Rectal smooth muscle tissue (tissue), 1 donor: ENCODE results near the gene CPLX1.
"Not testable (repeated sequence)": the region's sequence is repeated elsewhere in the genome, so short reads cannot be mapped to it uniquely, and the experiment has no call there.

ENCODE experiments used
- H3K27ac ChIP-seq: one replicate; pipeline ENCODE4 v1.7.0; 2013; ENCODE audit warnings: low read depth, low read length, inconsistent platforms
- H3K27me3 ChIP-seq: one replicate; pipeline ENCODE4 v1.7.0; 2013; ENCODE audit warnings: low read length; ENCODE audit not compliant: control insufficient read depth, insufficient read depth
- H3K36me3 ChIP-seq: one replicate; pipeline ENCODE4 v1.7.0; 2013; ENCODE audit warnings: low read length; ENCODE audit not compliant: control insufficient read depth, insufficient read depth
- H3K4me1 ChIP-seq: one replicate; pipeline ENCODE4 v1.7.0; 2013; ENCODE audit warnings: low read length; ENCODE audit not compliant: control insufficient read depth, insufficient read depth
- H3K4me3 ChIP-seq: one replicate; pipeline ENCODE4 v1.7.0; 2013; ENCODE audit warnings: low read length
- H3K9ac ChIP-seq: one replicate; pipeline ENCODE4 v1.7.0; 2013; ENCODE audit warnings: low read length

CPLX1 gene

DNA sequence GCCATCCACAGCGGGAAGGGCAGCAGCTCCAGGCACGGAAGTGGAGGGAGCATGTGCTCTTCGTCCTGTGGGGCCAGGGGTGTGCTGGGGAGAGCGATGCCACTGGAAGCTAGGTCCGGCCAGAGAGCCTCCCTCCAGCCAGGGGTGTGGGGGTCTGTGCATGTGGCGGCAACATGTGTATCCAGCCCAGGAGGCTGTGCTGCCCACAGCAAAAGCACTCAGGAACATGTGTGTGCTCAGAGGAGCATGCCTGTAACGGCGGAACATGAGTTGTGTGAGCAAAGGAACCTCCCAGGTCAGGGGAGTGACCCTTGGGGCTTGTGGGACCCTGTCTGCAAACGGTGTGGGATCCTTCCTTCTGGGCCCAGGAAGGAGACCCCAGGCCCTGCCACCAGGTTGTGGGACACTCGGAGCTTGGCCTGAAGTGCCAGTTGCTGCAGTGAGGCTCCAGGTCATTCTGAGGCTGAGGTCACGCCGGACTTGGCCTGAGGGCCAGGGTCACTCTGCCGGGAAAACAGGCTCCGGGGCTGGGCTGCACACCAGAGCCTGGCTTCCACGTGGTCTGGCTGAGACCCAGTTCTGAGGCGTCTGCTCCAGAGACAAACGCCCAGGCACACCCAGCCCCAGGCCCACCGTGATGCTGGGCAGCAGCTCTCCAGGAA is 37.2 kb downstream of the CPLX1 start:
- Histone ChIP-seq H3K27ac (no peak overlapping the region), H3K27me3 (peaks cover 24% of the 10 kb centered on the region), H3K4me1 (no peaks in the 10 kb centered on the region), H3K4me3 (no peak overlapping the region), H3K36me3 (no peaks in the 10 kb centered on the region), H3K9ac (no peak overlapping the region)

DNA sequence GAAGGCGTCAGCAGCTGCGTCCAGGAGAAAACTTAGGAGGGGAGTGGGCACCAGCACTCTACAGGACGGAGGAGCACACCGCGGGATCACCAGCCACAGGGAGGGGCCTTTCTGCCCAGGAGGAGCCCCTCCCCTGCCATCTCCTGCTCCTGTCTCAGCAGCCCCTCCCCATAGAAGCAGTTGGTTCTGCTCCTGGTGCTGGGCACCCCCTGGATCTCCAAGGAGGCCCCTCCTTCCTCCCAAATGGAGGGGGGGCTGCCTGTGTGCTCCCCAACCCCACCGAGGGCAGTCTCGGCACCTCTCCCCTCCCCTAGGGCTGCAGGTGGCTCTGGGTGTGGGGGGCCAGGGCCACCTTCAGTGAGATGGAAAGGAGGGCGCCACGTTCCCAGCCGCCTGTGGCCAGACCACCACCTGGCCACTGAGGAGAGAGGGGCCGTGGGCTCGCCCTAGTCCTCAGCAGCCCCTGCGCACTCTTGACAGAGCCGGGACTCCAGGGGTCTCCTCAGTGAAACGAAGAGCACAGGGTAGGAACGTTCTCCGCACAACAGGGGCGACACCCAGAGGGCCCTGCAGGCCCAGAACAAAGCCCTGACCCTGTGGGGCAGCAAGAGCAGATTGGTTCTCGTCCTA is 37.8 kb downstream of the CPLX1 start:
- Histone ChIP-seq H3K4me3 (no peak overlapping the region), H3K9ac (no peak overlapping the region), H3K27ac (no peak overlapping the region), H3K4me1 (no peaks in the 10 kb centered on the region), H3K36me3 (no peaks in the 10 kb centered on the region), H3K27me3 (peaks cover 19% of the 10 kb centered on the region)

DNA sequence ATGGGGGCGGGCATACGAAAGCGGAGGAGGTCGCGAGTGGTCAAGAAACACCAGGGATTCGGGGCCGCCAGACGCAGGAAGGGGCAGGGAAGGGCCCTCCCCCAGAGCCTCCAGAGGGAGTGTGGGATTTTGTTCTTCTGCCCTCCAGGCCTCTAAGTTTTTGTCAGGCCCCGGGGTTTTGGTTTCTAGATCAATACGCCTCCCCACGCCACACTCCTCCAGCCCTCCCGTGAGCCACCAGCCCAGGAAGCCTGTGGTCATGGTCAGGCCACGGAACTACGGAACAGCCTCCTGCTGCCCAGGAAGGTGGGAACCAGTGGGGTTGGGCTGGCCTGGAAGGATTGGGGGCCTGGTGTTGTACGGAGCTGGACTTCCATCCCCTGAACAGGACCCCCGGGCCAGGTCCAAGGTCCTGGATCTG is 38.4 kb downstream of the CPLX1 start:
- Histone ChIP-seq H3K27ac (no peak overlapping the region), H3K27me3 (peaks cover 17% of the 10 kb centered on the region), H3K4me1 (no peaks in the 10 kb centered on the region), H3K36me3 (no peaks in the 10 kb centered on the region), H3K4me3 (no peak overlapping the region), H3K9ac (no peak overlapping the region)

DNA sequence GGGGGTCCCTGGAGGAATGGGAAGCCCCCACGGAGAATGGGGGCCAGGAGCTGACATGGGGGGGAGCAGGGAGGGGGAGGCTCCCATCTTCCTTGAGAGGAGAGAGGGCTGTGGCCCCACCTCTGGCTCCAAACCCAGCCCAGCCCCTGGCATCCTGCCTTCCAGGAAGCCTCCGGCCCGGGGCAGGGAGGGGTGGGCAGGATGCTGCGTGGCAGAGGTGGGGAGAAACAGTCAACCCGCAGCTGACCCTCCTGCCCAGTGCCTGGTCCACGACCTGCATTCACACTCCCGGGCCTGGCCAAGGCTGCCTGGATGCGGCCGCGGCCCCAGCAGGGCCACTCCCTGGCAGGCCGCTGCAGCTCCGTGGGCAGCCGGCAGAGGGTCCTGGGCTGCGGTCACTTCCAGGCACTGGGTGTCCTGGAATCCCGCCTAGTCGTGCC is 39.0 kb downstream of the CPLX1 start:
- Histone ChIP-seq H3K27ac (no peak overlapping the region), H3K4me3 (no peak overlapping the region), H3K4me1 (no peaks in the 10 kb centered on the region), H3K36me3 (no peaks in the 10 kb centered on the region), H3K27me3 (peaks cover 16% of the 10 kb centered on the region), H3K9ac (no peak overlapping the region)

DNA sequence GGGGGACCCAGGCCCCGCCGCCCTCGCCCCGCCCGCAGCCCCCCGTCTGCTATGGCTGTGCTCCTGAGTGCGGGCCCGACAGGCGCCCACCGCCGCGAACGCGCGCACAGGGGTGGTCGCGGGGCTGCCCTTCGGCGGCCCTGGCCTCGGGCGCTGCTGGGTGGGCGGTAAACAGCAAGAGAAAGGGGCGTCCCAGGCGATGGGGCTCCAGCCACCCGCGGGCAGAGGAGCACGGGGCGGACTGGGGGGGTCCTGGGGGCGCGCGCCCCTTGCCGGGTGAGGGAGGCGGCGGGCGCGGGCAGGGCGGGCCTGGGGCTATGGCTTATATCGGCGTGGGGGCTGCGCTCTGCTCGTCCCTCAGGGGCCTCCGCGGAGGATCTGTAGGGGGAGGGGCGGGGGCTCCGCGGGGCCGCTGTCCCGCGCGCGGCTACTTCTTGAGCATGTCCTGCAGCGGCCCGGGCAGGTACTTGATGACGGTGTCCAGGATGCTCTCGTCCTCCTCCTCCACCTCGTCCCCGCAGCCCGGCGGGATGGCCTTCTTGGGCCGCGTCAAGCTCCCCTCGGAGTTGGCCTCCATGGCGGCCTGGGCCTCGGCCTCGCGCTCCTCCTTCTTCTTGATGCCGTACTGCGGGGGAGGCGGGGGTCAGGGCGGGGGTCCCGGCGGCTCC is 39.7 kb downstream of the CPLX1 start:
- Histone ChIP-seq H3K4me1 (no peaks in the 10 kb centered on the region), H3K9ac (no peak overlapping the region), H3K36me3 (no peaks in the 10 kb centered on the region), H3K27ac (no peak overlapping the region), H3K27me3 (peaks cover 12% of the 10 kb centered on the region), H3K4me3 (no peak overlapping the region)

DNA sequence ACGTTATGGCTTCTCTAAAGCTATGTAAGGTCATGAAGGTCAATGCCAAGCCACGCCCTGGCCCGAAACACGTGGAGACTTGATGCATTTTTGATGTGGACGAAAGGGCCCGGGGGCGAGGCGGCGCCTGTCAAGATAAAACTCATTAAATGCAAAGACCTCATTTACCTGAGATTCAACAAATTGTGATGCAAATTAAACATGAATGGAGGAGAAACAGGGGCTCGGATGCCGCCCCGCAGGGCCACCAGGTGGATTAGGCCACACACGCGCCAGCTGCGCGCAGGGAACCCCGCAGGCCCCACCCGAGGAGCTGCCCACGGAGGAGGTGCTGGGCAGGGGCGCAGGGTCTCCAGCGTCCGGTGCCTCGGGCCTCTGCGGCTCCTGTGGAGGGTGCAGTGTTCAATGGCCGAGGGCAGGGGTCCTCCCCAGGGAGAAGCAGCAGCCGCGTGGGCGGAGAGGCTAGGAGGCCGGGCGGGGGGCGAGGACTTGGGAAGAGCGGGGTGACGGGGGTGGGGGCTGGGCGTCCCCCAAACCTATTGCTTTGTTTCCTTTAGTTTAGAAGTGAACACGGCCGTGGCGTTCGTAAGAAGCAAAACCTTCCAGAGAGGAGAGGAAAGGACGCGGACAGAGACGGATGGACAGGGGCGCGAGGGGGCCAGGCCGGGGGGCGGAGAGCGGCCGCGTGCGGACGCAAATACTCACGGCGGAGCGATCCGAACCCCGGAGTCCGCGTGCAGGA is 40.4 kb downstream of the CPLX1 start:
- Histone ChIP-seq H3K4me1 (peaks cover 5% of the 10 kb centered on the region), H3K27me3 (peaks cover 12% of the 10 kb centered on the region), H3K4me3 (no peak overlapping the region), H3K9ac (no peak overlapping the region), H3K36me3 (no peaks in the 10 kb centered on the region), H3K27ac (no peak overlapping the region)

DNA sequence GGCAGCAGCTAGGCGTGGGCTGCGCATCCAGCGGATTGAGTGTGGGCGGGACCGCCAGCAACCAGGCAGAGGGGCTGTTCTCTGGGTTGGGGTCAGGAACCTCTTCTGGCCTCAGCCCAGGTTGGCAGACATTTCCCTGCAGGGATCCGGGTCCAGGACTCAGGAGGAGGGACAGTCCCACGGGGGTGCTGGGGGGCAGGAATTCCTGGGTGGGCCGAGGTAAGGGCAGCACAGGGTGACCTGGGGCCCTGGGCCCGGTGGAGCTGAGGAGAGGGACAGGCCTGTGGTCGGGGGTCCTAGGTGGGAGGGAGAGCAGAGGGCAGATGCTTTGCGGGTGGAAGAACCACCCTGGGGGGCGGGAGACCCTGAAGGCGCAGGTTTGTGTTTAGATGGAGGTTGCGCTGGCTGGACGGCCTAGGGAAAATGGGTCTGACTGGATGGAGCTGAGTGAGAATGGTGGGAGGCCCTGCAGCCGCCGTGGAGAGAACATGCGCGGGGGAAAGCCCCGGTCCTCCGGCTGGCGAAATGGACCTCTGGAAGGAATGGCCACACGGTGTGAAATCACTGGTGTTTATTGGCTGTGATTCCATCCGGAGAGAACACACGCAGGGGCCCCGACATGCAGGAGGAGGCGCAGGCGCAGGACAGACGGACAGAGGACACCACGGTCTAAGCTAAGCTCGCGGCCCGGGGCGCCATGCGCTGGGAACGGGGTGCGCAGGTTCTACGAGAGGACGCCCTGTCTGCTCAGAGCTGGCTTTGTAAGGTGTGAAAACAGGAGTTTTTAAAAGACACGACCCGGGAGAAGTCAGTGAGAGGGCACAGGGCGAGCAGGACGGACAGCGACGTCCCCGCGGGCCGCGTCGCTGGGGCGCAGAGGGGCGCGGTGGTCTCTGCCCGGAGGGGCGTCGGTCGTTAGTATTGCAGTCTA is 41.3 kb downstream of the CPLX1 start:
- Histone ChIP-seq H3K9ac (no peak overlapping the region), H3K4me1 (peaks cover 9% of the 10 kb centered on the region), H3K36me3 (no peaks in the 10 kb centered on the region), H3K4me3 (no peak overlapping the region), H3K27ac (no peak overlapping the region), H3K27me3 (peaks cover 12% of the 10 kb centered on the region)

DNA sequence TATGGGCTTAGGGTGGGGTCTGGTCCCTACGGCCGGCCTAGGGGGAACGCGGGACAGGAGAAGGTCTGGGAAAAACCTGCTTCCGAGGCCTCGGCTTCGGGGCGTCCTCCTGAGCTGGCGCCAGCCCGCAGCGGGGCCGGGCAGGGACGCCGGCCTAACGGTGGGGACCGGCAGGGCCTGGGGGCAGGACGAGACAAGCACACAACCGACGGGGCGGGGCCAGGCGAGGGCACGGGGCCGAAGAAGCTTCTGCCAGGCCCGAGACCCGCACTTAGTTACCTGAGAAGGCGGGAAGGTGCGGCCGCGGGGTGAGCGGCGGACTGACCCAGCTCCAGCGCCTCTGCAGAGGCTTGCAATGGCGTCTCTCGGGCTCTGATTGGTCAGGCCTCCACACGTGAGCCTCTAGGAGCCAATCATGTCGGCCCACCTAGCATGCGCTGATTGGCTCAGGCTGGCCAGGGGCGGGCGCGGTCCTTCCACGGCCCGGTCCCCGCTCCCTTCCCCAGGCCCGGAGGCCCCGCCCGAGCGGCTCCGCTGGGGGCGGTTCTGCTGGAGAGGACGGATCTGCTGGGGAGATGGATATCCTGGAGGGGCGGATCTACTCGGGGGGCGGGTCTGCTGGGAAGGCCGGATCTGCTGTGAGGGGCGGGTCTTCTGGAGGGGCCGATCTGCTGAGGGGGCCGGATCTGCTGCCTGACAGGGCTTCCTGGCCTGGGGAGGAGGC is 44.3 kb downstream of the CPLX1 start:
- Histone ChIP-seq H3K9ac (peak overlapping the region; percentile 93), H3K4me1 (peaks cover 12% of the 10 kb centered on the region), H3K27ac (peak overlapping the region; percentile 93), H3K27me3 (peaks cover 7% of the 10 kb centered on the region), H3K36me3 (peaks cover 8% of the 10 kb centered on the region), H3K4me3 (peak overlapping the region; percentile 98)

DNA sequence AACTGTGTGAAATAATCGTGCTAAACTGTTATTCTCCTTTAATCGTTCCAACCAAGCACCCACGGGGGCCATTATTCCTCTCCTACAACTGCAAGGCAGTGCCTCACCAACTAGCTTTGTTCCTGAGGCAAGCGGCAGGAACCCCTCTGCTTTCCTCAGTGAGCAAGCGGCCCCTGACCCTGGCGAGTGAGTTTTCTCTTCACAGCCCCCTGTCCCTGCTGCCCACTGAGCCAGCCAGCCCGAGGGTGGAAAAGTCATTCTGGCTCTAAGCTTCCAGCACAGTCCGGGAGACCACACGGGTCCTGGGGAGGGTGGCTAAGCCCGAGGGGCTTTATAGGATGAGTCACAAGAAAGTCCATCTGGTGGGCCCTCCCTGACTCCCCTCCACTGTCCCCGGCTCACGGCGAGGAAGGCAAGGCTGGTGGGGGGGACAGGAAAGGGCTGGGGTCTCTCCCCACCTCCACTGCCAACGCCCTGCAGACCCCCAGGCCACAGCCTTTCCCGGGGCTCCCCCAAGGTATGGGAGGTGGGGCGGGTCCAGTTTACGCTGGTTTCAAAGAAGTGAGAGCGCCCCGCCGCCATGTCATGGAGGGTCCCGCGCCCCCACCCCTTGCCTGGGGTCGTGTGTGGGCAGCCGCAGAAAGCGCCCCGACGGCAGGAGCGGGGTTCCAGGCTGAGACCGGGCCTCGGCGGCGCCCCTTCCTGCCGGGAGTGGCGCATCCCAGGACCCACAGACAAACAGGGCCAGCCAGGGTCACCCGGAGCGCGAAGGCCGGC is 45.0 kb downstream of the CPLX1 start:
- Histone ChIP-seq H3K27me3 (peaks cover 7% of the 10 kb centered on the region), H3K36me3 (peaks cover 11% of the 10 kb centered on the region), H3K9ac (peak overlapping the region; percentile 93), H3K4me3 (peak overlapping the region; percentile 98), H3K4me1 (peaks cover 12% of the 10 kb centered on the region), H3K27ac (peak overlapping the region; percentile 90)

DNA sequence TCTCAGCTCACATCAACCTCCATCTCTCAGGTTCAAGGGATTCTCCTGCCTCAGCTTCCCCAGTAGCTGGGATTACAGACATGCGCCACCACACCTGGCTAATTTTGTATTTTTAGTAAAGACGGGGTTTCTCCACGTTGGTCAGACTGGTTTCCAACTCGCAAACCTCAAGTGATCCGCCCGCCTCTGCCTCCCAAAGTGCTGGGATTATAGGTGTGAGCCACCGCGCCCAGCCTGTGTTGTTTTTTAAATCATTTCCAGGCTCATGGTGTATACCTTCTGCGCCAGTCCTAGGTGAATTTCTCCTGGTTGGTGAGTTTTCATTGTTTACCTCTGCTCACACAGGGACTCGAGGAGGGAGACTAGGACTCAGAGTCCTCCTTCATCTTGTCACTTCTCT is 45.7 kb downstream of the CPLX1 start:
- peaks cover 17% of the 10 kb centered on the region for H3K36me3 ChIP-seq
- not testable (repeated sequence) for H3K27ac ChIP-seq, H3K9ac ChIP-seq, H3K27me3 ChIP-seq
- H3K4me3 ChIP-seq = peak overlapping the region; percentile 98
- H3K4me1 ChIP-seq = peaks cover 12% of the 10 kb centered on the region

DNA sequence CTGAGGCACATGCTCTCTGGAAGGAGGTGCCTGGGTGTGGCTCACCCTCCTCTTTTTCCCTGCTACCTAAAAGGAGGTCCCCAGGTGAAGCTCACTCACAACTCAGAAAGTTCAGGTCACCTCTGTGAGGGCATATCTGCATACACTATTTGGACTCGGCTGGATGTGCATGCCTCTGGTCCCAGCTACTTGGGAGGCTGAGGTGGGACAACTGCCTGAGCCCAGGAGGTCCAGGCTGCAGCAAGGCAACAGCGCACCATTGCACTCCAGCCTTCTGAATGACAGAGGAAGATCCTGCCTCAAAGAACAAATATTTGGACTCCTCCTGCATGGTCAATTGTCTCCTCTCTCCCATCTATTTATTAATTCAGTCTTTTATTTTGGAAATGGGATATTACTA is 46.4 kb downstream of the CPLX1 start:
- Histone ChIP-seq H3K36me3 (peaks cover 19% of the 10 kb centered on the region), H3K9ac (no peak overlapping the region), H3K27me3 (no peaks in the 10 kb centered on the region), H3K27ac (no peak overlapping the region), H3K4me3 (no peak overlapping the region), H3K4me1 (peaks cover 12% of the 10 kb centered on the region)
